ENCODE results near the gene PDE1A. TPM values are rescaled to one million over a fixed set of nuclear protein-coding genes. Genes with fewer than 3 reads are reported as not detected.

The PDE1A gene
- total RNA-seq, 1 donor from 2014 or later, result 17.3 TPM

DNA sequence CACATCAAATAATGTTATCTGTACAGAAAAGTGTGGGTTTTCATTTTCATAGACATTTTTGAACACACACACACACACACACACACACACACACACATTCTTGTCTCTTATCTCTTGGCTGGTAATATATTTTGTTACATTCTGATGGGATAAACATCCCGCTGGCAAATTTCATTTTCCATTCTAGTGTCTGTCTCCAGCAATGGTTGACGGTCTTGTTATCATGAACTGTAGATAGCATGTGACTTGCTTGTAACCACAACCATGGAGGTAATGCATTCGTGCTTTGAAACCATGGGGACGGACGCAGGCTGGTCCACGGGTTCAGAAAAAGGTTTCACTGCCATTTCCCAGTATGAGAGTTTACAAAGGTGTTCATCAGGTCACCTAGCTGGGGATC is 284.8 kb downstream of the PDE1A start:
- intact Hi-C loops (cut with micrococcal nuclease), result no loop called here
- TF ChIP-seq, protein P1, sequence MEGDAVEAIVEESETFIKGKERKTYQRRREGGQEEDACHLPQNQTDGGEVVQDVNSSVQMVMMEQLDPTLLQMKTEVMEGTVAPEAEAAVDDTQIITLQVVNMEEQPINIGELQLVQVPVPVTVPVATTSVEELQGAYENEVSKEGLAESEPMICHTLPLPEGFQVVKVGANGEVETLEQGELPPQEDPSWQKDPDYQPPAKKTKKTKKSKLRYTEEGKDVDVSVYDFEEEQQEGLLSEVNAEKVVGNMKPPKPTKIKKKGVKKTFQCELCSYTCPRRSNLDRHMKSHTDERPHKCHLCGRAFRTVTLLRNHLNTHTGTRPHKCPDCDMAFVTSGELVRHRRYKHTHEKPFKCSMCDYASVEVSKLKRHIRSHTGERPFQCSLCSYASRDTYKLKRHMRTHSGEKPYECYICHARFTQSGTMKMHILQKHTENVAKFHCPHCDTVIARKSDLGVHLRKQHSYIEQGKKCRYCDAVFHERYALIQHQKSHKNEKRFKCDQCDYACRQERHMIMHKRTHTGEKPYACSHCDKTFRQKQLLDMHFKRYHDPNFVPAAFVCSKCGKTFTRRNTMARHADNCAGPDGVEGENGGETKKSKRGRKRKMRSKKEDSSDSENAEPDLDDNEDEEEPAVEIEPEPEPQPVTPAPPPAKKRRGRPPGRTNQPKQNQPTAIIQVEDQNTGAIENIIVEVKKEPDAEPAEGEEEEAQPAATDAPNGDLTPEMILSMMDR (IDR thresholded peaks at IDR 0.05; ENCODE audit: borderline replicate concordance), result no peak
- Histone ChIP-seq H3K27me3 (ENCODE audit: low read depth) (no peaks in the 10 kb centered on the region), H3K4me3 (no peak overlapping the region), H3K9me3 (replicated peaks) (no peaks in the 10 kb centered on the region), H3K27ac (replicated peaks) (no peak overlapping the region), H3K36me3 (no peaks in the 10 kb centered on the region), H3K4me1 (peaks cover 26% of the 10 kb centered on the region)
- no peak for DNase-seq

DNA sequence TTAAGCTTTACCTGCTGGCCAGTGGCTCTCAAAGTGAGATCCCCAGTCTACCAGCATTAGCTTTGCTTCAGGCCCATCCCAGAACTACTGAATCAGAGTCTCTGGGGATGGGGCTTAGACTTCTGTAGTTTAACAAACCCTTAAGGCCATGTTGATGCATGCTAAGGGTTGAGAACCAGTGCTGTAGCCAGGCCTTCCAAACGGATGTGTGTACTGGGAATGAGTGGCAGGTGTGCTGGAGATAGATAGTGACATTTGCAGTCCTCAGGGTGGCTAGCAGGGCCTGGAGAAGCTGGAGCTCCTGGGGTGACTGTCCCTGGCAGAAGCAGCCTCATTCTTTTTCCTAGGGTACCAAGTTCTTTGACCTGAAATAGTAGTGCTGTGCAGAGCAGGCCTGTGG is 292.6 kb downstream of the PDE1A start:
- H3K27me3 ChIP-seq (ENCODE audit: low read depth), result no peaks in the 10 kb centered on the region
- H3K27ac ChIP-seq (replicated peaks), result no peak overlapping the region
- TF ChIP-seq, protein P1 (IDR thresholded peaks at IDR 0.05; ENCODE audit: borderline replicate concordance), result no peak
- no peaks in the 10 kb centered on the region for H3K36me3 ChIP-seq
- no peaks in the 10 kb centered on the region for H3K9me3 ChIP-seq (replicated peaks)
- intact Hi-C loops (cut with micrococcal nuclease), result no loop called here
- no peak overlapping the region for H3K4me3 ChIP-seq
- no peaks in the 10 kb centered on the region for H3K4me1 ChIP-seq
- DNase-seq, result no peak

DNA sequence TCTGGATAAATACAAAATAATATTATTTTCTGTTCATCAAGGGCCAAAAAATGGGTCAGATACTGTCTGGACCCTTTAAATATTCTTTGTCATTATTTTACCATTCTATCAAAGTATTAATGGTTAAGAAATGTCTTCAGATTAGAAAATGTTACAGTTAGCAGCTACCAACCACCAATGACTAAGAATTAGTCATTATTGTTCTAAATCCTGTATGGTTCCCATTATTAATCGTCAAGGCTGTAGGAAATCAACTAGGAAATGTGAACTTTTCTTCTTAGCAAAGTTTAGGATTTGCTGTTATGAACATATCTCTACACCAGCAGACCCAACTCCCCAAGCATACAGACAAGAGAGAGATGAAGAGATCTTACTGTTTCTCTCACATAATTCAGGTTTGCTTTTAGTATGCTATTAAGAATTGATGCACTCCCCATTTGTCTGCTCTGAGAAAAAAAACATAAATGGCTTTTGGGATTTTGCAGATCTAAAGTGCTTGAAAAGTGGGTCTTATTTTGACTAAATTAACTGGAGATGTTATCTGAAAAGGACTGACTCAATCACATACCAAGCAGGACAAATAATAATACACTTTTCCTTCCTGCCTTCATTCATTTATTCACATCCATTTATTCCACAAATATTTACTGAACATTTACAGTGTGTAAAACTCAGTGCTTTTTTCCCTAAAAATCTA is 293.5 kb downstream of the PDE1A start:
- Histone ChIP-seq H3K4me1 (no peaks in the 10 kb centered on the region), H3K27ac (replicated peaks) (no peak overlapping the region), H3K27me3 (ENCODE audit: low read depth) (no peaks in the 10 kb centered on the region), H3K4me3 (no peak overlapping the region), H3K36me3 (no peaks in the 10 kb centered on the region), H3K9me3 (replicated peaks) (no peaks in the 10 kb centered on the region)
- intact Hi-C loops (cut with micrococcal nuclease), result no loop called here
- no peak for DNase-seq
- TF ChIP-seq, protein P1 (IDR thresholded peaks at IDR 0.05; ENCODE audit: borderline replicate concordance), result no peak

DNA sequence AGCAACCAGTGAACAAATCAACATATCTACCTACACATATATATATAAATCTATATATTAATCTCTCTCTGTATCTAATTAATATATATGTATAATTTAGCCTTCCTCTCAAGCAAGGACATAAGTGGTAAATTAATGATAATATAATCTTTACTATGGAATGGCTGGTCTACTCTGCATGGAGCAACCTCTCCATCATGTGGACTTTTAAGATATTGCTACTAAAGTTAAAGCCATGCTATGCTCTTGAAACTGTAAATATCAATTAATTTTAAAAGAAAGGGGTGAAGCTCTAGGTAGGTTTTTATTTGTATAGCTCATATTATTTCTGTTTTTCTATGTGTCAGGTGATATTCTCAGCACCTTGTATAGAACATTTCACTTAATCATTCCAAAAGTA is 294.2 kb downstream of the PDE1A start:
- intact Hi-C loops (cut with micrococcal nuclease), result no loop called here
- DNase-seq, result no peak
- H3K36me3 ChIP-seq, result no peaks in the 10 kb centered on the region
- no peaks in the 10 kb centered on the region for H3K9me3 ChIP-seq (replicated peaks)
- no peaks in the 10 kb centered on the region for H3K4me1 ChIP-seq
- H3K4me3 ChIP-seq, result no peak overlapping the region
- TF ChIP-seq, protein P1 (IDR thresholded peaks at IDR 0.05; ENCODE audit: borderline replicate concordance), result peak; percentile 18
- H3K27me3 ChIP-seq (ENCODE audit: low read depth), result no peaks in the 10 kb centered on the region
- no peak overlapping the region for H3K27ac ChIP-seq (replicated peaks)

DNA sequence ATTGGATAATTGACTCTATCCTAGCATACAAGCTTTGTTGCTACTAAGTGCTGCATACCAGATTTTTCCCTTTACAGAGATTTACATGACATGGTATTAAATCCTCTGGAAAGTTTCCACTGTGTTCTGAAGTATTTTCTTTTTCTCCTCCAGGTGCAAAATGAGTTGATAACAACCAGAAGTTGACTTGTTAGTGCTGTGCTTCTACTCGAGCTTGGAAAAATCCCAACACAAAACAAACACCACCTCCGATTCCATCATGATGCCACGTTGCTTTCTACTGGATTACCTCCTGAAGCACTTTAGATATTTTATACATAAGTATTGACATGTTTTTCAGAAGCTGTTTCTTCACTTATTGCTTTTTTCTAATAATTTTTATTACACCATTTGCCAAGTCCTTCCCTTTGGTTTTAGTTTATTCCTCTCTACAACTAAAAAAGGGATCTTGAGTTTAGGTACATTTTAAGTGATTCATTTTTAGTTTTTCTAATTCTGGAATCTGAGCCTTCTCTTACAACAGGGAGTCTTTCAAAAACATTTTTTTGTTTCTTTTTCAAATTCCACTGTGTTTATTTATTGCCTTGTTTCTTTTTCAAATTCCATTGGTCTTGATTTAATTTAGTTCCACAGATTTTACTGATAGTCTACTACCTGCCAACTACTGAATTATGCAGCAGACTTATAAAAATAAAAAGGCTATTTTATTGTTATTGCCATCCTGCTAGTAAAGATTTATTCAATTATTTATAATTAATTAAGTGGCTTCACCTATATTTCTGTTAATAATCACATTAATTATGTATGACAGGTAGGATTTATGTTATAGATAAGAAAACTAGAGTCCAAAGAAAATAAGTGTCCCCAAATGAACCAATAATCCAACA is 297.8 kb downstream of the PDE1A start:
- DNase-seq, result no peak
- Histone ChIP-seq H3K36me3 (no peaks in the 10 kb centered on the region), H3K27me3 (ENCODE audit: low read depth) (no peaks in the 10 kb centered on the region), H3K4me1 (no peaks in the 10 kb centered on the region), H3K9me3 (replicated peaks) (peaks cover 4% of the 10 kb centered on the region), H3K4me3 (no peak overlapping the region), H3K27ac (replicated peaks) (no peak overlapping the region)
- intact Hi-C loops (cut with micrococcal nuclease), result no loop called here
- TF ChIP-seq, protein P1 (IDR thresholded peaks at IDR 0.05; ENCODE audit: borderline replicate concordance), result no peak

All from left ventricle myocardium inferior (tissue), 1 donor.